ENCODE measurements around the gene DNM3. TPM values are rescaled to one million over a fixed set of nuclear protein-coding genes. Genes with fewer than 3 reads are reported as not detected.

Gene DNM3
- total and polyA plus RNA-seq, 10 of the 15 experiments (the other 5 are each of a cell fraction or from before 2014, with no cell fraction given): 0.03 to 1.5 (median 0.08) TPM; not detected in 3

DNA sequence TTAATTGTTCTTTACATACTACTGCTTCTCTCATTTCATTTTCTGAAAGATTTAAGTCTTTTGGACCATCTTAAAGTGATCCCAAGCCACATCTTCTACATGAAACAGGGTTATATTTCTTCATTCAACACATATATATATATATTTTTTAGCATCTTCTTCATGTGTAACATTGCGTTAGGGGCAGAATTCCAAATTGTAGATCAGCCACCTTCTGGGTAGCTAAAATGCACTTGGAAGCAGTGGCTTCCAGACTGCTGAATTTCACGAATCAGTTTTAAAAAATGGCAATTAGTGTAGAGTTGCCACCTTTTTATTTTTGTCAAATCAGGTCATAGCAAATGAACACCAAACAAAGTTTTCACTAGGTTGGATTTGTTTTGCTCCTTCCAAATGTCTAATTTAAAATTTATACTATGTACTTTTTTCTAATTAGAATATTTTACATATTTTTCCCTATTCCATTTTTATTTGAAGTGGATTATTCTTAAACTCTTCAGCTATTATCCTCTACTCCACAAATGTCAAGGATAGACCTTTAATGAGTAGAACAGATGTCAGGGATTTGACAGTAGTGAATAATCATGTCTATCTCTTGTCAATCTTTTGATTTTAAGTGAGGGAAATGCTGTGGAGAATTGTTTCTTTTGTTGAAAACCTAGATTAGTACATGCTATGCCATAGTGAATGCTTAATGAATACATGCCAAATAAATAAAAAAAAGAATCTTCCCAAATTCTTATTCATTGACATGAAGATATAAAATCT lies 55.8 kb downstream of the DNM3 start:
- DNase-seq (ENCODE audit: low read depth, low spot score) (no peak), ATAC-seq (no peak), FAIRE-seq (no peak)
- H3K9me3 ChIP-seq (replicated peaks; ENCODE audit: control insufficient read depth, insufficient read depth, low read length): no peaks in the 10 kb centered on the region
- no peaks in the 10 kb centered on the region for H3K79me2 ChIP-seq (ENCODE audit: control insufficient read depth, insufficient read depth, low read length)
- in situ Hi-C loops (cut with MboI): no loop called here
- H3K27me3 ChIP-seq (replicated peaks in 1 of 2; ENCODE audit: control insufficient read depth in 2 of 2, insufficient read depth in 2 of 2, low read length in 1 of 2): no peaks in the 10 kb centered on the region
- intact Hi-C loops (cut with micrococcal nuclease; ENCODE audit: unreplicated experiment): no loop called here
- no peak for TF ChIP-seq NFIC (IDR thresholded peaks at IDR 0.05; ENCODE audit: low read depth, low read length)
- no peak for TF ChIP-seq SUPT20H (IDR thresholded peaks at IDR 0.05; ENCODE audit: borderline replicate concordance, control insufficient read depth, low read depth, low read length)
- no peak for TF ChIP-seq PAX5 (IDR thresholded peaks at IDR 0.05; ENCODE audit: borderline replicate concordance, low read depth, low read length)
- TF ChIP-seq, protein P1, sequence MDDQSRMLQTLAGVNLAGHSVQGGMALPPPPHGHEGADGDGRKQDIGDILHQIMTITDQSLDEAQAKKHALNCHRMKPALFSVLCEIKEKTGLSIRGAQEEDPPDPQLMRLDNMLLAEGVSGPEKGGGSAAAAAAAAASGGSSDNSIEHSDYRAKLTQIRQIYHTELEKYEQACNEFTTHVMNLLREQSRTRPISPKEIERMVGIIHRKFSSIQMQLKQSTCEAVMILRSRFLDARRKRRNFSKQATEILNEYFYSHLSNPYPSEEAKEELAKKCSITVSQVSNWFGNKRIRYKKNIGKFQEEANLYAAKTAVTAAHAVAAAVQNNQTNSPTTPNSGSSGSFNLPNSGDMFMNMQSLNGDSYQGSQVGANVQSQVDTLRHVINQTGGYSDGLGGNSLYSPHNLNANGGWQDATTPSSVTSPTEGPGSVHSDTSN (IDR thresholded peaks at IDR 0.05; ENCODE audit: insufficient replicate concordance, low read depth, low read length): no peak
- TF ChIP-seq CHD2 (IDR thresholded peaks at IDR 0.05; ENCODE audit: borderline replicate concordance, low read depth, low read length): no peak
- TF ChIP-seq, protein P2, sequence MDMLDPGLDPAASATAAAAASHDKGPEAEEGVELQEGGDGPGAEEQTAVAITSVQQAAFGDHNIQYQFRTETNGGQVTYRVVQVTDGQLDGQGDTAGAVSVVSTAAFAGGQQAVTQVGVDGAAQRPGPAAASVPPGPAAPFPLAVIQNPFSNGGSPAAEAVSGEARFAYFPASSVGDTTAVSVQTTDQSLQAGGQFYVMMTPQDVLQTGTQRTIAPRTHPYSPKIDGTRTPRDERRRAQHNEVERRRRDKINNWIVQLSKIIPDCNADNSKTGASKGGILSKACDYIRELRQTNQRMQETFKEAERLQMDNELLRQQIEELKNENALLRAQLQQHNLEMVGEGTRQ (IDR thresholded peaks at IDR 0.05; ENCODE audit: borderline replicate concordance, low read depth, low read length): no peak
- TF ChIP-seq RAD21 (IDR thresholded peaks at IDR 0.05; ENCODE audit: insufficient read depth, low read depth, low read length): no peak
- H4K20me1 ChIP-seq (ENCODE audit: control insufficient read depth, insufficient read depth): no peaks in the 10 kb centered on the region
- ChIA-PET POLR2A (no interaction called here), RAD21 (ENCODE audit: unreplicated experiment) (no interaction called here), CTCF (no interaction called here), SMC1A (ENCODE audit: uncharacterized antibody, unreplicated experiment) (no interaction called here)
- BruUV-seq (replicated peaks): no TSS peak
- H3K27ac ChIP-seq (ENCODE audit: control insufficient read depth, insufficient read depth): no peak overlapping the region
- no peaks in the 10 kb centered on the region for H3K36me3 ChIP-seq (ENCODE audit: control insufficient read depth in 2 of 2, insufficient read depth in 2 of 2, low read length in 1 of 2)
- no peaks in the 10 kb centered on the region for H3K4me1 ChIP-seq (ENCODE audit: control insufficient read depth, insufficient read depth, low read length)
- no peak overlapping the region for H3K4me2 ChIP-seq (ENCODE audit: control insufficient read depth, insufficient read depth)
- H2AFZ ChIP-seq (ENCODE audit: control insufficient read depth, low read depth, low read length): no peak overlapping the region
- WGBS (ENCODE audit: insufficient coverage, insufficient replicate concordance, low lambda C conversion rate, missing lambda C conversion rate): 54% methylated on average over 2 of the region's 2 CpGs
- no peak overlapping the region for H3K4me3 ChIP-seq
- H3K9ac ChIP-seq (ENCODE audit: control insufficient read depth, insufficient read depth, low read length): no peak overlapping the region

Measured in GM12878 (cell line).